Neural cell (in vitro differentiated cells): ENCODE data around the gene DIP2C. TPM values are rescaled to one million over a fixed set of nuclear protein-coding genes. Genes with fewer than 3 reads are reported as not detected.

Experiments used
- H2AFZ ChIP-seq: fragments of 200-600, 300-800 bp; sonication (generic), shearing (Covaris generic); 2 replicates; pipeline ENCODE4 v1.6.0; 2014; ENCODE audit warnings: low read depth, mild to moderate bottlenecking, antibody characterized with exemption, low read length, moderate library complexity
- H3F3A ChIP-seq: fragments of 200-600 bp; shearing (Covaris generic); 2 replicates; pipeline ENCODE4 v1.6.1; 2016; ENCODE audit warnings: mild to moderate bottlenecking, moderate library complexity, mixed read lengths, antibody characterized with exemption, low read length; ENCODE audit not compliant: insufficient read depth, poor library complexity, severe bottlenecking
- H3K27ac ChIP-seq: fragments of 200-600, 300-800 bp; sonication (generic), shearing (Covaris generic); 2 replicates; pipeline ENCODE4 v1.5.1; 2014; ENCODE audit warnings: mild to moderate bottlenecking, low read length, moderate library complexity
- H3K27me3 ChIP-seq: fragments of 300-800, 200-600 bp; sonication (generic), shearing (Covaris generic); 2 replicates; pipeline ENCODE4 v1.6.0; 2014; ENCODE audit warnings: mild to moderate bottlenecking, low read depth, low read length, moderate library complexity; ENCODE audit not compliant: insufficient read depth
- H3K36me3 ChIP-seq: fragments of 300-800, 200-600 bp; sonication (generic), shearing (Covaris generic); 2 replicates; pipeline ENCODE4 v1.5.1; 2014; ENCODE audit warnings: mild to moderate bottlenecking, antibody characterized with exemption, low read length, moderate library complexity; ENCODE audit not compliant: insufficient read depth
- H3K4me2 ChIP-seq: fragments of 300-800, 200-600 bp; sonication (generic), shearing (Covaris generic); 2 replicates; pipeline ENCODE4 v1.6.0; 2014; ENCODE audit warnings: mild to moderate bottlenecking, low read length
- H3K4me3 ChIP-seq: fragments of 300-800, 200-600 bp; sonication (generic), shearing (Covaris generic); 2 replicates; pipeline ENCODE4 v1.5.1; 2014; ENCODE audit warnings: mild to moderate bottlenecking, low read length, moderate library complexity
- H3K79me2 ChIP-seq: fragments of 200-600 bp; shearing (Covaris generic); replicated peaks from 2 replicates; pipeline ENCODE4 v1.6.0; 2014; ENCODE audit warnings: mild to moderate bottlenecking, low read length, moderate library complexity; ENCODE audit not compliant: insufficient read depth
- H3K9ac ChIP-seq: fragments of 300-800, 200-600 bp; sonication (generic), shearing (Covaris generic); 2 replicates; pipeline ENCODE4 v1.6.1; 2016; ENCODE audit warnings: mild to moderate bottlenecking, low read length, mixed read lengths
- H3K9me2 ChIP-seq: fragments of 200-600 bp; shearing (Covaris generic); 2 replicates; pipeline ENCODE4 v1.6.1; 2016; ENCODE audit warnings: mild to moderate bottlenecking, low read length, mixed read lengths; ENCODE audit not compliant: insufficient read depth
- H3K9me3 ChIP-seq: fragments of 200-600, 300-800 bp; sonication (generic), shearing (Covaris generic); 2 replicates; pipeline ENCODE4 v1.6.1; 2016; ENCODE audit warnings: mild to moderate bottlenecking, mixed run types, low read length, moderate library complexity, mixed read lengths
- H4K20me1 ChIP-seq: fragments of 200-600 bp; shearing (Covaris generic); 2 replicates; pipeline ENCODE4 v1.6.1; 2016; ENCODE audit warnings: mild to moderate bottlenecking, mixed run types; ENCODE audit not compliant: insufficient read depth
- EP300 ChIP-seq: fragments of 450-650 bp; conservative IDR thresholded peaks from 2 replicates; pipeline ENCODE4 v1.6.1; 2014; ENCODE audit warnings: antibody characterized with exemption, mild to moderate bottlenecking, moderate library complexity; ENCODE audit not compliant: poor library complexity, severe bottlenecking
- EZH2 ChIP-seq: fragments of 200-600, 300-800 bp; shearing (Covaris generic), sonication (generic); IDR thresholded peaks from 2 replicates; pipeline ENCODE4 v1.6.1; 2014; ENCODE audit warnings: antibody characterized with exemption, low read length, borderline replicate concordance, mild to moderate bottlenecking; ENCODE audit not compliant: insufficient read depth, poor library complexity, severe bottlenecking
- MXI1 ChIP-seq: fragments of 450-650 bp; conservative IDR thresholded peaks from 2 replicates; pipeline ENCODE4 v1.6.1; 2014; ENCODE audit warnings: antibody characterized with exemption, mild to moderate bottlenecking; ENCODE audit not compliant: poor library complexity, severe bottlenecking
- POLR2AphosphoS5 ChIP-seq: IDR thresholded peaks from 2 replicates; pipeline ENCODE4 v1.6.1; 2012
- RAD21 ChIP-seq: fragments of 450-650 bp; conservative IDR thresholded peaks from 2 replicates; pipeline ENCODE4 v1.6.1; 2014; ENCODE audit warnings: antibody characterized with exemption, mild to moderate bottlenecking, moderate library complexity
- SMC3 ChIP-seq: fragments of 450-650 bp; conservative IDR thresholded peaks from 2 replicates; pipeline ENCODE4 v1.6.1; 2014; ENCODE audit warnings: antibody characterized with exemption, mild to moderate bottlenecking, moderate library complexity; ENCODE audit not compliant: poor library complexity
- TAF1 ChIP-seq: IDR thresholded peaks from 2 replicates; pipeline ENCODE4 v1.6.1; 2012; ENCODE audit warnings: low read depth
- polyA plus RNA-seq: library from polyadenylated mRNA; depleted of rRNA; stranded (reverse); fragments of >200 nt; gene quantifications from 2 replicates; pipeline ENCODE4 v1.2.3, GENCODE V29; 2014
- TF ChIP-seq, protein P1 (sequence below): IDR thresholded peaks from 2 replicates; pipeline ENCODE4 v1.6.1; 2012; ENCODE audit warnings: borderline replicate concordance
- TF ChIP-seq, protein P2 (sequence below): fragments of 450-650 bp; IDR thresholded peaks from 2 replicates; pipeline ENCODE4 v1.5.1; 2014; ENCODE audit warnings: antibody characterized with exemption, mild to moderate bottlenecking, moderate library complexity; ENCODE audit not compliant: poor library complexity, severe bottlenecking

The DIP2C gene
- polyA plus RNA-seq, 1 donor from 2014 or later: 24.1 TPM

GRCh38 chr10:320771-321170 is 368.7 kb downstream of the DIP2C start:
- no peaks in the 10 kb centered on the region for H3F3A ChIP-seq
- no peaks in the 10 kb centered on the region for H4K20me1 ChIP-seq
- H3K9me3 ChIP-seq: no peaks in the 10 kb centered on the region
- H3K4me2 ChIP-seq: no peak overlapping the region
- no peak overlapping the region for H3K4me3 ChIP-seq
- no peak overlapping the region for H3K27ac ChIP-seq
- H2AFZ ChIP-seq: no peak overlapping the region
- no peaks in the 10 kb centered on the region for H3K36me3 ChIP-seq
- TF ChIP-seq RAD21 (no peak), POLR2AphosphoS5 (no peak), EZH2 (no peak), TAF1 (no peak), SMC3 (no peak), MXI1 (no peak), EP300 (no peak)
- TF ChIP-seq, protein P1, sequence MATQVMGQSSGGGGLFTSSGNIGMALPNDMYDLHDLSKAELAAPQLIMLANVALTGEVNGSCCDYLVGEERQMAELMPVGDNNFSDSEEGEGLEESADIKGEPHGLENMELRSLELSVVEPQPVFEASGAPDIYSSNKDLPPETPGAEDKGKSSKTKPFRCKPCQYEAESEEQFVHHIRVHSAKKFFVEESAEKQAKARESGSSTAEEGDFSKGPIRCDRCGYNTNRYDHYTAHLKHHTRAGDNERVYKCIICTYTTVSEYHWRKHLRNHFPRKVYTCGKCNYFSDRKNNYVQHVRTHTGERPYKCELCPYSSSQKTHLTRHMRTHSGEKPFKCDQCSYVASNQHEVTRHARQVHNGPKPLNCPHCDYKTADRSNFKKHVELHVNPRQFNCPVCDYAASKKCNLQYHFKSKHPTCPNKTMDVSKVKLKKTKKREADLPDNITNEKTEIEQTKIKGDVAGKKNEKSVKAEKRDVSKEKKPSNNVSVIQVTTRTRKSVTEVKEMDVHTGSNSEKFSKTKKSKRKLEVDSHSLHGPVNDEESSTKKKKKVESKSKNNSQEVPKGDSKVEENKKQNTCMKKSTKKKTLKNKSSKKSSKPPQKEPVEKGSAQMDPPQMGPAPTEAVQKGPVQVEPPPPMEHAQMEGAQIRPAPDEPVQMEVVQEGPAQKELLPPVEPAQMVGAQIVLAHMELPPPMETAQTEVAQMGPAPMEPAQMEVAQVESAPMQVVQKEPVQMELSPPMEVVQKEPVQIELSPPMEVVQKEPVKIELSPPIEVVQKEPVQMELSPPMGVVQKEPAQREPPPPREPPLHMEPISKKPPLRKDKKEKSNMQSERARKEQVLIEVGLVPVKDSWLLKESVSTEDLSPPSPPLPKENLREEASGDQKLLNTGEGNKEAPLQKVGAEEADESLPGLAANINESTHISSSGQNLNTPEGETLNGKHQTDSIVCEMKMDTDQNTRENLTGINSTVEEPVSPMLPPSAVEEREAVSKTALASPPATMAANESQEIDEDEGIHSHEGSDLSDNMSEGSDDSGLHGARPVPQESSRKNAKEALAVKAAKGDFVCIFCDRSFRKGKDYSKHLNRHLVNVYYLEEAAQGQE: no peak
- TF ChIP-seq, protein P2, sequence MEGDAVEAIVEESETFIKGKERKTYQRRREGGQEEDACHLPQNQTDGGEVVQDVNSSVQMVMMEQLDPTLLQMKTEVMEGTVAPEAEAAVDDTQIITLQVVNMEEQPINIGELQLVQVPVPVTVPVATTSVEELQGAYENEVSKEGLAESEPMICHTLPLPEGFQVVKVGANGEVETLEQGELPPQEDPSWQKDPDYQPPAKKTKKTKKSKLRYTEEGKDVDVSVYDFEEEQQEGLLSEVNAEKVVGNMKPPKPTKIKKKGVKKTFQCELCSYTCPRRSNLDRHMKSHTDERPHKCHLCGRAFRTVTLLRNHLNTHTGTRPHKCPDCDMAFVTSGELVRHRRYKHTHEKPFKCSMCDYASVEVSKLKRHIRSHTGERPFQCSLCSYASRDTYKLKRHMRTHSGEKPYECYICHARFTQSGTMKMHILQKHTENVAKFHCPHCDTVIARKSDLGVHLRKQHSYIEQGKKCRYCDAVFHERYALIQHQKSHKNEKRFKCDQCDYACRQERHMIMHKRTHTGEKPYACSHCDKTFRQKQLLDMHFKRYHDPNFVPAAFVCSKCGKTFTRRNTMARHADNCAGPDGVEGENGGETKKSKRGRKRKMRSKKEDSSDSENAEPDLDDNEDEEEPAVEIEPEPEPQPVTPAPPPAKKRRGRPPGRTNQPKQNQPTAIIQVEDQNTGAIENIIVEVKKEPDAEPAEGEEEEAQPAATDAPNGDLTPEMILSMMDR: no peak
- no peaks in the 10 kb centered on the region for H3K27me3 ChIP-seq
- no peaks in the 10 kb centered on the region for H3K79me2 ChIP-seq
- H3K9ac ChIP-seq: no peak overlapping the region
- no peaks in the 10 kb centered on the region for H3K9me2 ChIP-seq

- Histone ChIP-seq H3K4me2 (no peak overlapping the region), H3K9me3 (no peaks in the 10 kb centered on the region), H3K27ac (no peak overlapping the region), H3F3A (no peaks in the 10 kb centered on the region), H3K9ac (no peak overlapping the region), H3K9me2 (no peaks in the 10 kb centered on the region), H3K27me3 (no peaks in the 10 kb centered on the region), H2AFZ (no peak overlapping the region), H3K36me3 (no peaks in the 10 kb centered on the region), H4K20me1 (no peaks in the 10 kb centered on the region), H3K4me3 (no peak overlapping the region), H3K79me2 (no peaks in the 10 kb centered on the region)
- TF ChIP-seq POLR2AphosphoS5: no peak
- TF ChIP-seq, protein P1: no peak
- no peak for TF ChIP-seq MXI1
- TF ChIP-seq EZH2: no peak
- TF ChIP-seq SMC3: no peak
- TF ChIP-seq EP300: no peak
- TF ChIP-seq, protein P2: no peak
- no peak for TF ChIP-seq TAF1
- no peak for TF ChIP-seq RAD21
These were observed 371.5 kb downstream of the DIP2C start for GRCh38 chr10:317926-318325.
